Adipocyte (in vitro differentiated cells): ENCODE results near the gene GRAMD4.
"Not testable (repeated sequence)": the region's sequence is repeated elsewhere in the genome, so short reads cannot be mapped to it uniquely, and the experiment has no call there.

Experiments
- DNase-seq: peaks from one replicate; pipeline ENCODE4 v3.0.0-alpha.2; 2015; ENCODE audit warnings: low read depth
- H3K27me3 ChIP-seq: replicated peaks from 2 replicates; pipeline ENCODE4 v1.7.0; 2013; ENCODE audit warnings: mild to moderate bottlenecking, low read length, moderate library complexity; ENCODE audit not compliant: control insufficient read depth, insufficient read depth
- H3K36me3 ChIP-seq: 2 replicates; pipeline ENCODE4 v1.7.0; 2013; ENCODE audit warnings: low read length, mild to moderate bottlenecking, moderate library complexity; ENCODE audit not compliant: control insufficient read depth, insufficient read depth, severe bottlenecking
- H3K4me1 ChIP-seq: 2 replicates; pipeline ENCODE4 v1.7.0; 2013; ENCODE audit warnings: mild to moderate bottlenecking, low read length, moderate library complexity; ENCODE audit not compliant: control insufficient read depth, insufficient read depth
- H3K4me3 ChIP-seq: 2 replicates; pipeline ENCODE4 v1.7.0; 2013; ENCODE audit warnings: mild to moderate bottlenecking, low read length, moderate library complexity
- H3K9ac ChIP-seq: 2 replicates; pipeline ENCODE4 v1.7.0; 2013; ENCODE audit warnings: mild to moderate bottlenecking, low read length, moderate library complexity
- H3K9me3 ChIP-seq: 2 replicates; pipeline ENCODE4 v1.7.0; 2013; ENCODE audit warnings: mild to moderate bottlenecking, low read length, moderate library complexity; ENCODE audit not compliant: control insufficient read depth

GRAMD4 gene

GRCh38 chr22:46648225-46648820 is 28.1 kb downstream of the GRAMD4 start:
- H3K9ac ChIP-seq, DNase-seq, H3K27me3 ChIP-seq, H3K9me3 ChIP-seq, H3K4me3 ChIP-seq, H3K36me3 ChIP-seq: not testable (repeated sequence)
- H3K4me1 ChIP-seq, result peaks cover 14% of the 10 kb centered on the region

GRCh38 chr22:46649141-46650077 is 29.2 kb downstream of the GRAMD4 start:
- H3K36me3 ChIP-seq, result peaks cover 3% of the 10 kb centered on the region
- DNase-seq, result no peak
- no peaks in the 10 kb centered on the region for H3K27me3 ChIP-seq
- H3K4me3 ChIP-seq, result no peak overlapping the region
- peaks cover 16% of the 10 kb centered on the region for H3K4me1 ChIP-seq
- no peak overlapping the region for H3K9ac ChIP-seq
- H3K9me3 ChIP-seq, result no peaks in the 10 kb centered on the region

- Histone ChIP-seq H3K4me3 (no peak overlapping the region), H3K4me1 (peaks cover 16% of the 10 kb centered on the region), H3K9ac (no peak overlapping the region), H3K27me3 (no peaks in the 10 kb centered on the region), H3K9me3 (no peaks in the 10 kb centered on the region), H3K36me3 (peaks cover 3% of the 10 kb centered on the region)
- no peak for DNase-seq
Measured at GRCh38 chr22:46650078-46650810, 30.1 kb downstream of the GRAMD4 start.

- H3K9ac ChIP-seq, result no peak overlapping the region
- DNase-seq, result no peak
- H3K9me3 ChIP-seq, result no peaks in the 10 kb centered on the region
- peaks cover 16% of the 10 kb centered on the region for H3K4me1 ChIP-seq
- peaks cover 3% of the 10 kb centered on the region for H3K36me3 ChIP-seq
- no peak overlapping the region for H3K4me3 ChIP-seq
- H3K27me3 ChIP-seq, result no peaks in the 10 kb centered on the region
Measured at GRCh38 chr22:46651316-46651715, 31.1 kb downstream of the GRAMD4 start.

GRCh38 chr22:46652081-46652846 is 32.1 kb downstream of the GRAMD4 start:
- peak overlapping the region; percentile 48 for H3K4me3 ChIP-seq
- no peaks in the 10 kb centered on the region for H3K9me3 ChIP-seq
- H3K36me3 ChIP-seq, result peaks cover 3% of the 10 kb centered on the region
- peaks cover 16% of the 10 kb centered on the region for H3K4me1 ChIP-seq
- H3K27me3 ChIP-seq, result no peaks in the 10 kb centered on the region
- H3K9ac ChIP-seq, result peak overlapping the region; percentile 72
- no peak for DNase-seq

GRCh38 chr22:46652847-46653331 is 32.7 kb downstream of the GRAMD4 start:
- no peak for DNase-seq
- Histone ChIP-seq H3K27me3 (no peaks in the 10 kb centered on the region), H3K36me3 (no peaks in the 10 kb centered on the region), H3K4me1 (peaks cover 16% of the 10 kb centered on the region), H3K4me3 (peak overlapping the region; percentile 48), H3K9ac (peak overlapping the region; percentile 72), H3K9me3 (no peaks in the 10 kb centered on the region)

- H3K27me3 ChIP-seq, result no peaks in the 10 kb centered on the region
Measured at GRCh38 chr22:46653596-46653995, 33.4 kb downstream of the GRAMD4 start.

GRCh38 chr22:46654426-46654825 is 34.2 kb downstream of the GRAMD4 start:
- Histone ChIP-seq H3K9ac (no peak overlapping the region), H3K4me1 (peaks cover 16% of the 10 kb centered on the region), H3K9me3 (no peaks in the 10 kb centered on the region), H3K27me3 (no peaks in the 10 kb centered on the region), H3K36me3 (no peaks in the 10 kb centered on the region), H3K4me3 (no peak overlapping the region)
- DNase-seq, result no peak

More at GRCh38 chr22:46653596-46653995, 33.4 kb downstream of the GRAMD4 start:
- H3K36me3 ChIP-seq, result no peaks in the 10 kb centered on the region
- DNase-seq, result no peak
- H3K9ac ChIP-seq, result no peak overlapping the region
- peaks cover 16% of the 10 kb centered on the region for H3K4me1 ChIP-seq
- H3K9me3 ChIP-seq, result no peaks in the 10 kb centered on the region
- no peak overlapping the region for H3K4me3 ChIP-seq

- Histone ChIP-seq H3K4me3 (no peak overlapping the region), H3K36me3 (no peaks in the 10 kb centered on the region), H3K4me1 (peaks cover 16% of the 10 kb centered on the region), H3K9me3 (no peaks in the 10 kb centered on the region), H3K9ac (no peak overlapping the region), H3K27me3 (no peaks in the 10 kb centered on the region)
- no peak for DNase-seq
Measured at GRCh38 chr22:46654927-46655595, 34.9 kb downstream of the GRAMD4 start.

GRCh38 chr22:46655861-46656608 is 35.8 kb downstream of the GRAMD4 start:
- no peaks in the 10 kb centered on the region for H3K9me3 ChIP-seq
- no peak overlapping the region for H3K4me3 ChIP-seq
- no peaks in the 10 kb centered on the region for H3K36me3 ChIP-seq
- no peaks in the 10 kb centered on the region for H3K27me3 ChIP-seq
- H3K4me1 ChIP-seq, result peaks cover 16% of the 10 kb centered on the region
- no peak overlapping the region for H3K9ac ChIP-seq
- DNase-seq, result no peak
